Esophagus squamous epithelium (tissue), 4 donors: Measurements from ENCODE around the gene HSPG2.

Source experiments
- CTCF ChIP-seq, 6 experiments: fragments of 450-650 bp in 4 of 6; fragments of 200-600 bp in 2 of 6; sonication (generic) in 2 of 6; IDR thresholded peaks; one replicate each; pipeline ENCODE4 v1.5.1; 2016 to 2019; ENCODE audit warnings: antibody characterized with exemption in 6 of 6, mild to moderate bottlenecking in 4 of 6, moderate library complexity in 4 of 6
- POLR2A ChIP-seq, 4 donors: fragments of 450-650 bp; IDR thresholded peaks; one replicate each; pipeline ENCODE4 v1.6.1; 2017; ENCODE audit warnings: antibody characterized with exemption in 4 of 4, mild to moderate bottlenecking in 4 of 4, moderate library complexity in 3 of 4

GRCh38 chr1:21864730-21865129 lies 72.4 kb downstream of the HSPG2 start:
- TF ChIP-seq CTCF (IDR thresholded peaks at IDR 0.05) = no peak
- TF ChIP-seq POLR2A (IDR thresholded peaks at IDR 0.05) = no peak
